ENCODE measurements around the gene PLD5.
"Not testable (repeated sequence)": the region's sequence is repeated elsewhere in the genome, so short reads cannot be mapped to it uniquely, and the experiment has no call there.

- TF ChIP-seq, protein P1, sequence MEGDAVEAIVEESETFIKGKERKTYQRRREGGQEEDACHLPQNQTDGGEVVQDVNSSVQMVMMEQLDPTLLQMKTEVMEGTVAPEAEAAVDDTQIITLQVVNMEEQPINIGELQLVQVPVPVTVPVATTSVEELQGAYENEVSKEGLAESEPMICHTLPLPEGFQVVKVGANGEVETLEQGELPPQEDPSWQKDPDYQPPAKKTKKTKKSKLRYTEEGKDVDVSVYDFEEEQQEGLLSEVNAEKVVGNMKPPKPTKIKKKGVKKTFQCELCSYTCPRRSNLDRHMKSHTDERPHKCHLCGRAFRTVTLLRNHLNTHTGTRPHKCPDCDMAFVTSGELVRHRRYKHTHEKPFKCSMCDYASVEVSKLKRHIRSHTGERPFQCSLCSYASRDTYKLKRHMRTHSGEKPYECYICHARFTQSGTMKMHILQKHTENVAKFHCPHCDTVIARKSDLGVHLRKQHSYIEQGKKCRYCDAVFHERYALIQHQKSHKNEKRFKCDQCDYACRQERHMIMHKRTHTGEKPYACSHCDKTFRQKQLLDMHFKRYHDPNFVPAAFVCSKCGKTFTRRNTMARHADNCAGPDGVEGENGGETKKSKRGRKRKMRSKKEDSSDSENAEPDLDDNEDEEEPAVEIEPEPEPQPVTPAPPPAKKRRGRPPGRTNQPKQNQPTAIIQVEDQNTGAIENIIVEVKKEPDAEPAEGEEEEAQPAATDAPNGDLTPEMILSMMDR (IDR thresholded peaks at IDR 0.05): not testable (repeated sequence)
- not testable (repeated sequence) for TF ChIP-seq EP300 (IDR thresholded peaks at IDR 0.05)
Observed at GRCh38 chr1:242288067-242288466, 236.4 kb downstream of the PLD5 start.

All from ovary (tissue), 3 donors.